Upper lobe of left lung (tissue), 6 donors: ENCODE measurements around the gene CEP152. TPM values are rescaled to one million over a fixed set of nuclear protein-coding genes. Genes with fewer than 3 reads are reported as not detected.

ENCODE experiments used
- ATAC-seq, 2 donors: fragments of 200-7000 bp; cut with Tn5 transposase; one replicate each; pipeline ENCODE4 v1.9.1; 2022; ENCODE audit warnings: mild to moderate bottlenecking in 2 of 2, moderate library complexity in 2 of 2; ENCODE audit not compliant: low FRiP score in 2 of 2
- DNase-seq, 2 donors: peaks; one replicate each; pipeline ENCODE4 v3.0.0-alpha.2; 2019 to 2020
- H3K27ac ChIP-seq, 4 donors: fragments of 200-600 bp; sonication (generic); one replicate each; pipeline ENCODE4 v1.5.1; 2016 to 2019
- H3K27me3 ChIP-seq, 4 donors: fragments of 200-600 bp; sonication (generic); one replicate each; pipeline ENCODE4 v1.5.1; 2017 to 2019
- H3K36me3 ChIP-seq, 4 donors: fragments of 200-600 bp; sonication (generic); one replicate each; pipeline ENCODE4 v1.5.1; 2016 to 2019
- H3K4me1 ChIP-seq, 4 donors: fragments of 200-600 bp; sonication (generic); one replicate each; pipeline ENCODE4 v1.5.1; 2018 to 2019
- H3K4me3 ChIP-seq, 4 donors: fragments of 200-600 bp; sonication (generic); one replicate each; pipeline ENCODE4 v1.5.1; 2017 to 2019; ENCODE audit warnings: mild to moderate bottlenecking in 2 of 4, moderate library complexity in 1 of 4
- H3K9me3 ChIP-seq, 4 donors: fragments of 200-600 bp; sonication (generic); one replicate each; pipeline ENCODE4 v1.5.1; 2018 to 2019
- CTCF ChIP-seq, 6 experiments: fragments of 450-650 bp in 4 of 6; fragments of 200-600 bp in 2 of 6; sonication (generic) in 2 of 6; IDR thresholded peaks; one replicate each; pipeline ENCODE4 v1.5.1; 2016 to 2019; ENCODE audit warnings: antibody characterized with exemption in 6 of 6
- EP300 ChIP-seq, 4 donors: sonication (generic); formaldehyde crosslinking; IDR thresholded peaks; one replicate each; pipeline ENCODE4 v1.5.1; 2017; ENCODE audit warnings: antibody characterized with exemption in 4 of 4, control low read depth in 2 of 4
- POLR2A ChIP-seq, 4 donors: fragments of 450-650 bp; IDR thresholded peaks; one replicate each; pipeline ENCODE4 v1.5.1; 2016 to 2017; ENCODE audit warnings: antibody characterized with exemption in 4 of 4, mild to moderate bottlenecking in 2 of 4
- POLR2AphosphoS5 ChIP-seq, 2 donors: sonication (generic); formaldehyde crosslinking; IDR thresholded peaks; one replicate each; pipeline ENCODE4 v1.5.1; 2017; ENCODE audit warnings: antibody characterized with exemption in 2 of 2
- WGBS, 2 donors: methylation state at CpG; one replicate each; pipeline ENCODE4 v1.1.5; 2017 to 2018; 5-methylcytosine and 5-hydroxymethylcytosine counted together
- total RNA-seq, 6 donors: library from RNA; depleted of rRNA in 4 of 6; stranded (reverse); fragments of >200 nt in 4 of 6; gene quantifications; one replicate each; pipeline versions ENCODE4 v1.1.0 to v1.2.1, GENCODE V29; 2016 to 2021
- donor health status: DM: no; HTN: no; CAD: no; lungs with moderate emphysema.
- donor health status: DM: no; HTN: yes; CAD: no; lungs with severe emphysema.

Gene CEP152
- total RNA-seq, 6 donors from 2014 or later = 2.3 to 58.9 (median 8.4) TPM

- ATAC-seq = no peak
- TF ChIP-seq POLR2A (IDR thresholded peaks at IDR 0.05) (no peak), EP300 (IDR thresholded peaks at IDR 0.05) (no peak), CTCF (IDR thresholded peaks at IDR 0.05) (no peak), POLR2AphosphoS5 (IDR thresholded peaks at IDR 0.05) (no peak)
Measured at GRCh38 chr15:48754011-48754410, 56.9 kb downstream of the CEP152 start.

GRCh38 chr15:48751595-48751994 lies 59.3 kb downstream of the CEP152 start:
- TF ChIP-seq CTCF (IDR thresholded peaks at IDR 0.05) (no peak), POLR2AphosphoS5 (IDR thresholded peaks at IDR 0.05) (no peak), EP300 (IDR thresholded peaks at IDR 0.05) (no peak), POLR2A (IDR thresholded peaks at IDR 0.05) (no peak)
- ATAC-seq (no peak), DNase-seq (no peak)
- H3K4me3 ChIP-seq = no peak overlapping the region
- H3K9me3 ChIP-seq = no peaks in the 10 kb centered on the region
- peaks cover 0 to 14% (median 2%) of the 10 kb centered on the region in 4 donors for H3K36me3 ChIP-seq
- WGBS, 2 donors = 57 to 92% methylated on average over 3 of the region's 3 CpGs
- H3K27ac ChIP-seq = no peak overlapping the region
- no peaks in the 10 kb centered on the region for H3K27me3 ChIP-seq
- no peaks in the 10 kb centered on the region for H3K4me1 ChIP-seq

More at GRCh38 chr15:48754011-48754410, 56.9 kb downstream of the CEP152 start:
- no peaks in the 10 kb centered on the region for H3K4me1 ChIP-seq
- no peaks in the 10 kb centered on the region for H3K27me3 ChIP-seq
- peaks cover 0 to 4% (median 2%) of the 10 kb centered on the region in 4 donors for H3K36me3 ChIP-seq
- H3K4me3 ChIP-seq = no peak overlapping the region
- WGBS, 2 donors = 95 to 98% methylated on average over 3 of the region's 3 CpGs
- H3K27ac ChIP-seq = no peak overlapping the region
- DNase-seq = no peak
- H3K9me3 ChIP-seq = no peaks in the 10 kb centered on the region

- ATAC-seq = no peak
- 76 to 85% methylated on average over 1 of the region's 1 CpG for WGBS, 2 donors
- no peak for TF ChIP-seq EP300 (IDR thresholded peaks at IDR 0.05)
- TF ChIP-seq CTCF (IDR thresholded peaks at IDR 0.05) = no peak
- no peak for TF ChIP-seq POLR2A (IDR thresholded peaks at IDR 0.05)
- TF ChIP-seq POLR2AphosphoS5 (IDR thresholded peaks at IDR 0.05) = no peak
- Histone ChIP-seq H3K9me3 (no peaks in the 10 kb centered on the region), H3K4me3 (no peak overlapping the region), H3K27me3 (no peaks in the 10 kb centered on the region), H3K36me3 (peaks cover 0 to 17% (median 0%) of the 10 kb centered on the region in 4 donors), H3K27ac (no peak overlapping the region), H3K4me1 (no peaks in the 10 kb centered on the region)
- no peak for DNase-seq
Measured at GRCh38 chr15:48748535-48748934, 62.3 kb downstream of the CEP152 start.

GRCh38 chr15:48733615-48734014 lies 77.3 kb downstream of the CEP152 start:
- no peak overlapping the region for H3K4me3 ChIP-seq
- WGBS, 2 donors = 93 to 97% methylated on average over 1 of the region's 1 CpG
- DNase-seq = no peak
- no peak overlapping the region for H3K27ac ChIP-seq
- H3K27me3 ChIP-seq = no peaks in the 10 kb centered on the region
- peaks cover 0 to 4% (median 0%) of the 10 kb centered on the region in 4 donors for H3K9me3 ChIP-seq
- H3K36me3 ChIP-seq = peaks cover 0 to 7% (median 0%) of the 10 kb centered on the region in 4 donors
- no peak for ATAC-seq
- TF ChIP-seq EP300 (IDR thresholded peaks at IDR 0.05) = no peak
- TF ChIP-seq POLR2A (IDR thresholded peaks at IDR 0.05) = no peak
- TF ChIP-seq CTCF (IDR thresholded peaks at IDR 0.05) = no peak
- TF ChIP-seq POLR2AphosphoS5 (IDR thresholded peaks at IDR 0.05) = no peak
- H3K4me1 ChIP-seq = no peaks in the 10 kb centered on the region

- H3K36me3 ChIP-seq = no peaks in the 10 kb centered on the region
- H3K4me1 ChIP-seq = no peaks in the 10 kb centered on the region
- H3K4me3 ChIP-seq = no peak overlapping the region
- no peak for ATAC-seq
- TF ChIP-seq EP300 (IDR thresholded peaks at IDR 0.05) = no peak
- TF ChIP-seq POLR2A (IDR thresholded peaks at IDR 0.05) = no peak
- TF ChIP-seq CTCF (IDR thresholded peaks at IDR 0.05) = no peak
- TF ChIP-seq POLR2AphosphoS5 (IDR thresholded peaks at IDR 0.05) = no peak
- no peak overlapping the region for H3K27ac ChIP-seq
- peaks cover 0 to 4% (median 0%) of the 10 kb centered on the region in 4 donors for H3K9me3 ChIP-seq
- no peaks in the 10 kb centered on the region for H3K27me3 ChIP-seq
- no peak for DNase-seq
- WGBS, 2 donors = 96 to 100% methylated on average over 1 of the region's 1 CpG
Measured at GRCh38 chr15:48730506-48730905, 80.4 kb downstream of the CEP152 start.
